ENCODE data around the gene DDX31. TPM values are rescaled to one million over a fixed set of nuclear protein-coding genes. Genes with fewer than 3 reads are reported as not detected.

Gene DDX31
- total RNA-seq, 1 experiment from 2014 or later, result 21.9 TPM

DNA sequence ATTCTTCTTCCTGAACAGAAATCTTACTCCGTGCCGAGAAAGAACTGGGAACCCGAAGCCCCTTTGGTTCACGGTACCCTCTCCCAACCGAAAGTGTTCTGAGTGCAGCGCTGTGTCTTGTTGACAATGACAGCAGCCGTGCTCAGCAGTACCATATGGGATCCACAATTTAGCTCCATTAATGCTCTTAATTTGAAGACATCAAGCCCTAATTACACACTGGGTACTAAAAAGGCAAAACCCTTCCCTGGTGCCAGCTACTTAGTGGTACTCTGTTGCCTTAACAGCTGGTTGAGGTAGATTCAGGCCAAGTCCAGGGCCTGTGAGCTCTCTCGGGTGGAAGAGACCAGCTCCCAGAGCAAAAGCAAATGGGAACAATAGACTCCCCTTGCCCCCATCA, 24.5 kb downstream of the DDX31 start:
- in situ Hi-C loops (cut with HindIII; ENCODE audit: low sequenced_read_pairs), result no loop called here
- DNase-seq (ENCODE audit: low spot score), result peak; percentile 60

DNA sequence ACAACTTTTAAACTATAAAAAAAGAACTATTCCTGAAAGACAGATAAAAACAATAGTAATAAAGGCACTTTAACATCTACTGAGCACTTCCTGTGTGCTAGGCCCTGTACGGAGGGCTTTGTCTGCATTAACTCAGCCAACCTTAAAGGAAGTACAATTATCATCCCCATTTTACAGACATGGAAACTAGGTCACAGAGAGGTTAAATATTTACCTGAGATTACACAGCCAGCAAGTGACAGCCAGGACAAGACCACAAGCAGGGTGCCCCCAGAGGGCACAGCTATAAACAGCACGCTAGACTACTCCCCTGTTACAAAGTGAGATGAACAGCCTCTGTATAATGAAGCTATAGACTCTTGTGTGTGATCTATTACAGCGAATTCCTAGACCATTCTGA, 25.5 kb downstream of the DDX31 start:
- in situ Hi-C loops (cut with HindIII; ENCODE audit: low sequenced_read_pairs), result no loop called here
- DNase-seq (ENCODE audit: low spot score), result no peak

GRCh38 chr9:132641216-132641615, 28.6 kb downstream of the DDX31 start:
- no peak for DNase-seq (ENCODE audit: low spot score)
- in situ Hi-C loops (cut with HindIII; ENCODE audit: low sequenced_read_pairs), result no loop called here

- peak; percentile 64 for DNase-seq (ENCODE audit: low spot score)
These were observed 30.5 kb downstream of the DDX31 start for GRCh38 chr9:132639322-132639721.

GRCh38 chr9:132638240-132638639, 31.5 kb downstream of the DDX31 start:
- DNase-seq (ENCODE audit: low spot score), result no peak
- in situ Hi-C loops (cut with HindIII; ENCODE audit: low sequenced_read_pairs), result no loop called here

More at GRCh38 chr9:132639322-132639721, 30.5 kb downstream of the DDX31 start:
- in situ Hi-C loops (cut with HindIII; ENCODE audit: low sequenced_read_pairs), result no loop called here

- in situ Hi-C loops (cut with HindIII; ENCODE audit: low sequenced_read_pairs), result no loop called here
- peak; percentile 90 for DNase-seq (ENCODE audit: low spot score)
These were observed 32.0 kb downstream of the DDX31 start for GRCh38 chr9:132637801-132638200.

- in situ Hi-C loops (cut with HindIII; ENCODE audit: low sequenced_read_pairs), result no loop called here
- peak; percentile 94 for DNase-seq (ENCODE audit: low spot score)
These were observed 32.4 kb downstream of the DDX31 start for GRCh38 chr9:132637351-132637750.

DNA sequence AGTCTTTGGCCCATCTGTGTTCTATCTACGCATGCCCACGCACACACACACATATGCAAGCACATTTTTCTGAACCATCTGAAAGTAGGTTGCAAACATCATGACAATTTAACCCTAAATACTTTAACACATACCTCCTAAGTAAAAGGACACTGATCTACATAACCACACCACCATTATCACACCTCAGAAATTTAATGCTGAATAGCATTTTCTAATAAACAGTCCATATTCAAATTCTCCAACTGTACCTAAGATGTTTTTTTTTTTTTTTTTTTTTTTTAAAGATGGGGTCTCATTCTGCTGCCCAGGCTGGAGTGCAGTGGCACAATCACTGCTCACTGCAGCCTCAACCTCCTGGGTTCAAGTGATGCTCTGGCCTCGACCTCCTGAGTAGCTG, 35.5 kb downstream of the DDX31 start:
- DNase-seq (ENCODE audit: low spot score), result no peak
- in situ Hi-C loops (cut with HindIII; ENCODE audit: low sequenced_read_pairs), result no loop called here

DNA sequence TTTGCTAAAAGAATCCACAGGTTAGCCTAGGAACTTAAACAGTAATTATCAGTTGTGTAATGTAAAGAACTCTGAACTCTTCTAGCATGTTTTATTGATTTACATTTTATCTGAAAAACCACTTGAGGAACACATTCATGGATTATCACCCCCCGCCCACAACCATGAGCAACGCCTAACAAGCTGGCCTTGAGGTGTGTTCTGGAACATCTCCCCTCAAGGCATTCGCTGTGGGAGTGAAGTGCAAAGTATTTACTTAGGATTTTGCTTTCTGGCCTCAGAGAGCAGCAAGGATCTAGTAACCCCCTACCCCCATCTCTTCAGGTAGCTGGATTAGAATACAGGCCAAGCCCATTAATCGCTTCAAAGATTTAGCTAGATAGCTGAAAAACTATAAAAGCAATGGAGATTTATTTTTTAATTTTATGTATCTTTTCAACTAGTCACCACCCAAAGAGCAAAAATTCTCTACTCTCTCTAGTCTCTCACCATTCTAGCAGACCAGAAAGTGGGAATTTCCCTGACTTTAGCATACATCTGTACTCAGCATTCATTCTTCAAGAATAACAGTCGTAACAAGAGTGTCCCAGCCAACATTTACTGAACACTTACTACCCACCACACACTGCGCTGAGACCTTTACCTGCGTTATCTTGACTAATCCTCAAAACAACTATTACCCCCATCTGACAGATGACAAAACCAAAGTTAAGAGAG, 37.2 kb downstream of the DDX31 start:
- no peak for DNase-seq (ENCODE audit: low spot score)
- in situ Hi-C loops (cut with HindIII; ENCODE audit: low sequenced_read_pairs), result no loop called here

DNA sequence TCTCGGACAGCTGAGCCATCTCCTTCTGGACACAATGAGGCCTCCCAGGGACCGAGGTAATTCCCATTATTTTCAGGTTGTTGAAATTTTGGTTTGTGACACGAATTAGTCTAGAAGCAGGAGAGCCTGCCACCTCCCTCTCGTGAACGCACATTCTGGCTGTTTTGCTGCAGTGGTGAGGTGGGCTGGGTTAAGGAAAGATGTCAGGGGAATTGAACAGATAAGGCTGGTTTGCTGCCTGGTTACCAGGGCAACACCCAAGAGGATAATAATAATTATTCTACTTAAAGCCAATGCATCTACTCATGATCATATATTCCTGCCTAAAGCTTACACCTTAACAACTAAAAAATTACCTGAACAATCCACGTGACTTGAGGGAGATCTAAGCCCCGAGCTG, 38.1 kb downstream of the DDX31 start:
- in situ Hi-C loops (cut with HindIII; ENCODE audit: low sequenced_read_pairs), result no loop called here
- DNase-seq (ENCODE audit: low spot score), result no peak

DNA sequence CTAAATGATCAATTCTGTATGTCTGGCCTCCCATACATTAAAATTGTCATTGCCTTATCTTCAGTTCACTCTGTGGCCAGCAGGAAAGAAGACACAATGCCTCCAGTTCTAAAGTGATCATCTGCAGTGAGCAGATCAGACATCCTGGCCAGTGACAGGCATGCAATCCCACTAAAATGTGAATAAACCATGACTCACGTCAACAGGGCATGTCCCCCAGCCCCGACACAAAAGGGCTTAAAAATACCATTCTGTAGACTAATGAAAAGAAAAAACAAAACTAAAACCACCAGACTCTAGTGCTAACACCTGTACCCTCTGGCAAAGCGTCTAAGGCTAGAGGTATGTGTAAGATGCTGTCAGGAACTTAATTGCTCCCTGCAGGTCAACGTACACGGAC, 38.5 kb downstream of the DDX31 start:
- in situ Hi-C loops (cut with HindIII; ENCODE audit: low sequenced_read_pairs), result no loop called here
- DNase-seq (ENCODE audit: low spot score), result no peak

- no peak for DNase-seq (ENCODE audit: low spot score)
- in situ Hi-C loops (cut with HindIII; ENCODE audit: low sequenced_read_pairs), result no loop called here
These were observed 39.0 kb downstream of the DDX31 start for GRCh38 chr9:132630811-132631210.

- DNase-seq (ENCODE audit: low spot score), result peak; percentile 72
- in situ Hi-C loops (cut with HindIII; ENCODE audit: low sequenced_read_pairs), result no loop called here
These were observed 39.7 kb downstream of the DDX31 start for GRCh38 chr9:132630116-132630515.

GRCh38 chr9:132628746-132629145, 41.0 kb downstream of the DDX31 start:
- in situ Hi-C loops (cut with HindIII; ENCODE audit: low sequenced_read_pairs), result no loop called here
- DNase-seq (ENCODE audit: low spot score), result no peak

DNA sequence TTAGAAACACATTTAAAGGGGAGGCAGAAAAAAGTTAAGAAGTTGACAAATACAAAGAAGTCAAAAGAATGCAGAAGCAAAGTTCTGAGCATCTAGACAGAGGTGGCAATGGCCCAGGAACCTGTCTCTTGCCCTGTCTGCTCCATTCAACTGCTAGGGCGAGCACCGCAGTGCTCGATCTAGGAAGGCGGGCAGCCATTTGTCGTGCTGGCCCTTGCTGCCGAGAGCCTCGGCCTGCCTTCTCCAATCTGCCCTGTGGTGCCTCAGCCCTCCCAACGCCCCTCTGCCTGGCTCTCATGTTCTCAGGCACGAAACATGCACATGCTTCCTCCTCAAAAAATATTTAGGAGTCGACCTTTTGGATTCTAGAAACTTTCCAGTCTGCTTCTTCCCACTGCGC, 42.2 kb downstream of the DDX31 start:
- in situ Hi-C loops (cut with HindIII; ENCODE audit: low sequenced_read_pairs), result no loop called here
- DNase-seq (ENCODE audit: low spot score), result no peak

DNA sequence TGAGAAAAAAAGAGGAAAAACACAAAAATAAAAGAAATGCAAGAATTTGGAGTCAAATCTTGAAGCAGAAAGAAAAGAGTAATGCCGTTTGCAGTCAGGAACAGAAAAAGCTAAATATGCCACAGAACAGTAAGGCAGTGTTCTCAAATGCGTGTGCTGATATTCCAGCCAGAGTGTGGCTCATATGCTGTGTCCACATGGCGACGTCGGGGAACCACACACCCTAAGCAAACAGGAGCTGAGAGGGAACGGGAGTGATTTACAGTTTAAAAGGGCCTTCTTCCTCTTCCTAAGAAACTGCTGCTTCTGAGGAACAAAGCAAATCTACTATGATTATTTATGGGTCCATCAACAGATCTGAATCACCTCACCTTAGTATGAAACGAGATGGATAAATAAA, 42.7 kb downstream of the DDX31 start:
- DNase-seq (ENCODE audit: low spot score), result no peak
- in situ Hi-C loops (cut with HindIII; ENCODE audit: low sequenced_read_pairs), result no loop called here

- in situ Hi-C loops (cut with HindIII; ENCODE audit: low sequenced_read_pairs), result no loop called here
- DNase-seq (ENCODE audit: low spot score), result no peak
These were observed 43.5 kb downstream of the DDX31 start for GRCh38 chr9:132626285-132626684.

- in situ Hi-C loops (cut with HindIII; ENCODE audit: low sequenced_read_pairs), result no loop called here
- no peak for DNase-seq (ENCODE audit: low spot score)
These were observed 47.6 kb downstream of the DDX31 start for GRCh38 chr9:132622159-132622558.

GRCh38 chr9:132616725-132617124, 53.1 kb downstream of the DDX31 start:
- in situ Hi-C loops (cut with HindIII; ENCODE audit: low sequenced_read_pairs), result no loop called here
- DNase-seq (ENCODE audit: low spot score), result no peak

- DNase-seq (ENCODE audit: low spot score), result no peak
- in situ Hi-C loops (cut with HindIII; ENCODE audit: low sequenced_read_pairs), result no loop called here
These were observed 54.0 kb downstream of the DDX31 start for GRCh38 chr9:132615774-132616173.

- no peak for DNase-seq (ENCODE audit: low spot score)
- in situ Hi-C loops (cut with HindIII; ENCODE audit: low sequenced_read_pairs), result no loop called here
These were observed 55.5 kb downstream of the DDX31 start for GRCh38 chr9:132614324-132614723.
